ENCODE results near the gene NUDCD3.

NUDCD3 gene

DNA sequence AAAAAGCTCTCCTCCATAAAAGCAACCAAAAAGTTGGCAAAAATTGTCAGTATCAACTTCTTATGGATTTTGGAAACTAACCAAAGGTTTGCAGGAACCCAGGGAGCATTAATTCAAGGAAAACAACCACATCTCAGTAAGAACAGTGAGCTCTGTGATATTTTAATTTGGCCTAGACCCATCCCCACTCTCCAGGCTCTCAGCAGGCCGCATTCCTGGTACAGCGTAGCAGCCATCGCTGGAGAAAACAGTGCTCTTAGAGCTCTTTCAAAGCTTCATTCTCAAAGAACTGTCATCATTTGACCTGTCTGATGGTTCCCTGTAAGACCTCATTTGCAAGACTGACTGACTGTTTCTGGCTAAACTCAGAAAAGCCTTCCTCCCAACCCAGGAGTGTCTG, 81.9 kb downstream of the NUDCD3 start:
- Histone ChIP-seq H3K4me3 (ENCODE audit: low read length, poor library complexity, severe bottlenecking) (no peak overlapping the region), H3K4me2 (ENCODE audit: low read depth, low read length, poor library complexity, severe bottlenecking) (no peak overlapping the region), H3K4me1 (ENCODE audit: insufficient read depth, low read length, poor library complexity, severe bottlenecking) (no peaks in the 10 kb centered on the region), H2AFZ (ENCODE audit: low read length) (no peak overlapping the region), H3K27me3 (ENCODE audit: insufficient read depth, low read length, poor library complexity, severe bottlenecking) (no peaks in the 10 kb centered on the region), H3K9me3 (ENCODE audit: insufficient read depth, low read depth, low read length) (no peaks in the 10 kb centered on the region), H3F3A (ENCODE audit: low read depth) (no peaks in the 10 kb centered on the region), H3K9ac (ENCODE audit: low read depth, low read length, poor library complexity, severe bottlenecking) (no peak overlapping the region), H4K20me1 (ENCODE audit: insufficient read depth, low read length, poor library complexity, severe bottlenecking) (peaks cover 9% of the 10 kb centered on the region), H3K36me3 (ENCODE audit: insufficient read depth, low read length) (peaks cover 47% of the 10 kb centered on the region; the same call in 1 of the 2 replicates), H3K9me2 (replicated peaks; ENCODE audit: low read depth, low read length) (no peaks in the 10 kb centered on the region), H3K79me2 (ENCODE audit: insufficient read depth, low read length) (peaks cover 16% of the 10 kb centered on the region; the same call in 1 of the 2 replicates)
- TF ChIP-seq EZH2phosphoT487 (IDR thresholded peaks at IDR 0.05; ENCODE audit: borderline replicate concordance), result no peak
- TF ChIP-seq, protein P1, sequence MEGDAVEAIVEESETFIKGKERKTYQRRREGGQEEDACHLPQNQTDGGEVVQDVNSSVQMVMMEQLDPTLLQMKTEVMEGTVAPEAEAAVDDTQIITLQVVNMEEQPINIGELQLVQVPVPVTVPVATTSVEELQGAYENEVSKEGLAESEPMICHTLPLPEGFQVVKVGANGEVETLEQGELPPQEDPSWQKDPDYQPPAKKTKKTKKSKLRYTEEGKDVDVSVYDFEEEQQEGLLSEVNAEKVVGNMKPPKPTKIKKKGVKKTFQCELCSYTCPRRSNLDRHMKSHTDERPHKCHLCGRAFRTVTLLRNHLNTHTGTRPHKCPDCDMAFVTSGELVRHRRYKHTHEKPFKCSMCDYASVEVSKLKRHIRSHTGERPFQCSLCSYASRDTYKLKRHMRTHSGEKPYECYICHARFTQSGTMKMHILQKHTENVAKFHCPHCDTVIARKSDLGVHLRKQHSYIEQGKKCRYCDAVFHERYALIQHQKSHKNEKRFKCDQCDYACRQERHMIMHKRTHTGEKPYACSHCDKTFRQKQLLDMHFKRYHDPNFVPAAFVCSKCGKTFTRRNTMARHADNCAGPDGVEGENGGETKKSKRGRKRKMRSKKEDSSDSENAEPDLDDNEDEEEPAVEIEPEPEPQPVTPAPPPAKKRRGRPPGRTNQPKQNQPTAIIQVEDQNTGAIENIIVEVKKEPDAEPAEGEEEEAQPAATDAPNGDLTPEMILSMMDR (conservative IDR thresholded peaks at IDR 0.05; ENCODE audit: low read length), result no peak

DNA sequence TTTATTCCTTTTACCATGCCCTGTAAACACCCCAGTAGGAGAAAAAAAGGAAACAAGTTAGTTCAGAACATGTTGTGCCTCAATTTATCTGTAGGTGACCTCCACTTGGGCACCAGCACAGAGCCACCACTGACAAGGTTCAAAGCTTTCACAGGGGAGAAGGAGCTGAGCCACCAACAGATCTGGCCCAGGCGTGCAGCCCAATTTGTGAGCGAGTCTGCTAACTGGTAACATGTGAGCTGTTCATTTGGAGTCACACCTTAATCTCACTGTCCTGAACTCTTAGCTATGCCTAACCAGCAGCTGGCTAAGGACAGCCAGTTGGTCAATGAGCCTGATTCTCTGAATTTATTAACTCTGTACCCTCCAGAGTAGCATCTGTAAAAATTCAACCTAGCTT, 86.7 kb downstream of the NUDCD3 start:
- H3K79me2 ChIP-seq (ENCODE audit: insufficient read depth, low read length), result peaks cover 11% of the 10 kb centered on the region; the same call in 1 of the 2 replicates

DNA sequence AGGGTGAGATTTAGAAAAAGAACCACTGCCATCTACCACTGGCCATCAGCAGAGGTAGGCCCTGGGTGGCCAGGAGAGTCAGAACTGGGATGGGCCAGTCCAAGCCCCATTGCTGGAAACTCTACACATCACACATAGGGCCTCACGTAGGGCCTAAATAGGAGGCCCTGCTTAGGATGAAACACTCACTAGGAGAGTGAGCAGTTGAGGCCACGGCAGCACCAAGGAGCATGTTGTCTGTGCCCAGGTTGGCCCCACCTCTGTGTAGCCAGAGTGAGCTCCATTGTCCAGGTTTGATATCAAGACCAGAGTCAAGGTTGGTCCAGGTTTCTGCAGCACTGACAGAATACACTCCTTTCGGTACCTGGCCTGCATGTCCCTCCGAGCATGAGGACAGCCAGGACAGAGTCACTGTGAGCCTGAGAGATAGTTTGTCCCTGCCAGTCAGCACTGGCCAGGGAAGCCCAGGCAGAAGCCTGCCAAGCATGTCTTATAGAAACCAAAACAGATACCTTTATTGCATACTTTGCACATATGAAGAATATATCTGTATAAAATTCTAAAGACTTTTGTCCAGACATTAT, 87.2 kb downstream of the NUDCD3 start:
- no peaks in the 10 kb centered on the region for H3K4me1 ChIP-seq (ENCODE audit: insufficient read depth, low read length, poor library complexity, severe bottlenecking)
- H4K20me1 ChIP-seq (ENCODE audit: insufficient read depth, low read length, poor library complexity, severe bottlenecking), result peaks cover 3% of the 10 kb centered on the region
- H3K36me3 ChIP-seq (ENCODE audit: insufficient read depth, low read length), result peaks cover 55% of the 10 kb centered on the region; the same call in 1 of the 2 replicates
- H3K4me2 ChIP-seq (ENCODE audit: low read depth, low read length, poor library complexity, severe bottlenecking), result no peak overlapping the region
- H2AFZ ChIP-seq (ENCODE audit: low read length), result no peak overlapping the region
- no peaks in the 10 kb centered on the region for H3K9me3 ChIP-seq (ENCODE audit: insufficient read depth, low read depth, low read length)
- no peak overlapping the region for H3K9ac ChIP-seq (ENCODE audit: low read depth, low read length, poor library complexity, severe bottlenecking)
- no peak overlapping the region for H3K4me3 ChIP-seq (ENCODE audit: low read length, poor library complexity, severe bottlenecking)
- H3K9me2 ChIP-seq (replicated peaks; ENCODE audit: low read depth, low read length), result no peaks in the 10 kb centered on the region
- H3K27me3 ChIP-seq (ENCODE audit: insufficient read depth, low read length, poor library complexity, severe bottlenecking), result no peaks in the 10 kb centered on the region
- TF ChIP-seq, protein P1 (conservative IDR thresholded peaks at IDR 0.05; ENCODE audit: low read length), result no peak
- TF ChIP-seq EZH2phosphoT487 (IDR thresholded peaks at IDR 0.05; ENCODE audit: borderline replicate concordance), result no peak
- H3K79me2 ChIP-seq (ENCODE audit: insufficient read depth, low read length), result peaks cover 6% of the 10 kb centered on the region; the same call in 1 of the 2 replicates
- H3F3A ChIP-seq (ENCODE audit: low read depth), result no peaks in the 10 kb centered on the region

More for the DNA sequence above, 86.7 kb downstream of the NUDCD3 start:
- Histone ChIP-seq H3K9me2 (replicated peaks; ENCODE audit: low read depth, low read length) (no peaks in the 10 kb centered on the region), H3F3A (ENCODE audit: low read depth) (no peaks in the 10 kb centered on the region), H3K4me1 (ENCODE audit: insufficient read depth, low read length, poor library complexity, severe bottlenecking) (no peaks in the 10 kb centered on the region), H2AFZ (ENCODE audit: low read length) (no peak overlapping the region), H3K27me3 (ENCODE audit: insufficient read depth, low read length, poor library complexity, severe bottlenecking) (no peaks in the 10 kb centered on the region), H3K4me2 (ENCODE audit: low read depth, low read length, poor library complexity, severe bottlenecking) (no peak overlapping the region), H3K9me3 (ENCODE audit: insufficient read depth, low read depth, low read length) (no peaks in the 10 kb centered on the region), H3K36me3 (ENCODE audit: insufficient read depth, low read length) (peaks cover 50% of the 10 kb centered on the region; the same call in 1 of the 2 replicates), H3K9ac (ENCODE audit: low read depth, low read length, poor library complexity, severe bottlenecking) (no peak overlapping the region), H4K20me1 (ENCODE audit: insufficient read depth, low read length, poor library complexity, severe bottlenecking) (peaks cover 8% of the 10 kb centered on the region), H3K4me3 (ENCODE audit: low read length, poor library complexity, severe bottlenecking) (no peak overlapping the region)
- TF ChIP-seq, protein P1 (conservative IDR thresholded peaks at IDR 0.05; ENCODE audit: low read length), result no peak
- no peak for TF ChIP-seq EZH2phosphoT487 (IDR thresholded peaks at IDR 0.05; ENCODE audit: borderline replicate concordance)
